HepG2 (cell line): Measurements from ENCODE around the gene AHSP. TPM values are rescaled to one million over a fixed set of nuclear protein-coding genes. Genes with fewer than 3 reads are reported as not detected.
A peak's percentile ranks its signal among the peaks of the same experiment; 100 is the strongest.

ENCODE experiments used
- DBP ChIP-seq: sonication (generic); formaldehyde crosslinking; IDR thresholded peaks from 2 replicates; pipeline ENCODE4 v1.4.0; 2020; ENCODE audit warnings: missing genetic modification reagents; ENCODE audit errors: not compliant biosample characterization
- FUBP1 ChIP-seq: sonication (generic); formaldehyde crosslinking; IDR thresholded peaks from 2 replicates; pipeline ENCODE4 v1.5.1; 2020; ENCODE audit warnings: missing genetic modification reagents, mild to moderate bottlenecking, borderline replicate concordance
- GABPB1 ChIP-seq: IDR thresholded peaks from 2 replicates; pipeline ENCODE4 v1.6.1; 2016; ENCODE audit warnings: mild to moderate bottlenecking, missing genetic modification reagents, moderate library complexity, missing compliant biosample characterization
- GPN1 ChIP-seq: sonication (generic); formaldehyde crosslinking; IDR thresholded peaks from 2 replicates; pipeline ENCODE4 v1.5.1; 2020; ENCODE audit warnings: missing genetic modification reagents, borderline replicate concordance
- MTF2 ChIP-seq: sonication (generic); formaldehyde crosslinking; IDR thresholded peaks from 2 replicates; pipeline ENCODE4 v1.5.0; 2020; ENCODE audit warnings: missing genetic modification reagents, borderline replicate concordance
- TOE1 ChIP-seq: sonication (generic); formaldehyde crosslinking; IDR thresholded peaks from 2 replicates; pipeline ENCODE4 v1.4.0; 2020; ENCODE audit warnings: mild to moderate bottlenecking, missing genetic modification reagents
- polyA plus RNA-seq, 8 experiments: library from polyadenylated mRNA; depleted of rRNA in 3 of 8; stranded (reverse) in 7 of 8; unstranded in 1 of 8; fragments of >200 nt; fragmentation: Illumina TruSeq in 4 of 8; extraction: Trizol in 4 of 8; gene quantifications; 2 replicates each; pipeline versions ENCODE4 v1.2.1 to v1.2.3, GENCODE V29; 2011 to 2016; ENCODE audit warnings: low read depth in 4 of 8, missing spikeins in 1 of 8, mixed read lengths in 1 of 8; ENCODE audit not compliant: insufficient read depth in 1 of 8
- total RNA-seq, 5 experiments: library from RNA; depleted of rRNA; stranded (reverse); fragments of >200 nt; fragmentation: Illumina TruSeq; extraction: Trizol; gene quantifications; 2 replicates each; pipeline ENCODE4 v1.2.3, GENCODE V29; 2016; ENCODE audit warnings: low read depth in 1 of 5
- TF ChIP-seq, protein P1 (sequence below): sonication (generic); formaldehyde crosslinking; IDR thresholded peaks from 2 replicates; pipeline ENCODE4 v1.5.1; 2020; ENCODE audit warnings: mild to moderate bottlenecking, missing genetic modification reagents
- TF ChIP-seq, protein P2 (sequence below): sonication (generic); formaldehyde crosslinking; IDR thresholded peaks from 2 replicates; pipeline ENCODE4 v1.5.1; 2020; ENCODE audit warnings: missing genetic modification reagents, mild to moderate bottlenecking, borderline replicate concordance
- TF ChIP-seq, protein P3 (sequence below): sonication (generic); formaldehyde crosslinking; IDR thresholded peaks from 2 replicates; pipeline ENCODE4 v1.5.1; 2020; ENCODE audit warnings: mild to moderate bottlenecking, missing genetic modification reagents, moderate library complexity
- TF ChIP-seq, protein P4 (sequence below): sonication (generic); formaldehyde crosslinking; IDR thresholded peaks from 2 replicates; pipeline ENCODE4 v1.5.0; 2020; ENCODE audit warnings: mild to moderate bottlenecking, missing genetic modification reagents, moderate library complexity

Gene AHSP
- total and polyA plus RNA-seq, 2 of the 13 experiments (the other 11 are each of a cell fraction or from before 2014, with no cell fraction given), result not detected

DNA sequence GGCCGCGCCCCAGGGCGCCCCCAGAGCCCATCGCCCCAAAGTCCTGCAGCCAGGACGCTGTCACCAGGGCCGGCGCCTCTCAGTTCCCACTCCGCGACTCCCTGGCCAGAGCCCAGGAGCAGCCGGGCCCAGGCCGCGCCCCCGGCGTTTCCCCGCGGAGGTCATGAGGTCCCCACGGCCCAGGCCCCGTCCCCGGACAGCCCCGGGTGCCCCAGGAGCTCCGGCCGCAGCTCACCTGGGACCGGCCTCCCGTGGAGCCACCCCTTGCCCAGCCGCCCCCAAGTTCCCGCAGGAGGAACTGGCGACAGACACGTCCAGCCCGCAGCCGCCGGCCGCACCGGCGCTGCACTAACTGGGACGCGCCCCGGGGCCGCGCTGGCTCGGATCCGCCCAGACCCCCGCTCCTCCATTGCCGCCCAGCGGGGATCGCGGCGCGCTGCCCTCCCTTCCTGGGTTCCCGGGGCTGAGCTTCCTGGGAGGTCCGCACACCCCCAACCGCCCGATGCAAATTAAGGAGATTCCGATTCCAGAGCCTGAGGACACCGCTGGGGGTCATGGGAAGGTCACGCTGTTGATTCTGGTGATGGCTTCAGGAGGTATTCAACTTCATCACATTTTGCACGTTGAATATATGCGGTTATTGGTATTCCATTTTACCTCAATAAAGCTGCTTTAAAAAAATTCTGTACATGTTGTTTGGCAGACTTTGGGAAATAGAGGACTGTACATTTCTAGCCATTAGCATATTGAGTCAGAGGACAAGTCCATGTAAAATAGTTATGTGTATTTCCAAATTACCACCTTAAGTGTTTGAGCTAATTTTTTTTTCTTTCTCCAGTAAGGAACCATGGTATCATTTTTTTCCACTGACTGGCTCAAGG, 9.9 kb downstream of the AHSP start (continued):
- TF ChIP-seq, protein P1, sequence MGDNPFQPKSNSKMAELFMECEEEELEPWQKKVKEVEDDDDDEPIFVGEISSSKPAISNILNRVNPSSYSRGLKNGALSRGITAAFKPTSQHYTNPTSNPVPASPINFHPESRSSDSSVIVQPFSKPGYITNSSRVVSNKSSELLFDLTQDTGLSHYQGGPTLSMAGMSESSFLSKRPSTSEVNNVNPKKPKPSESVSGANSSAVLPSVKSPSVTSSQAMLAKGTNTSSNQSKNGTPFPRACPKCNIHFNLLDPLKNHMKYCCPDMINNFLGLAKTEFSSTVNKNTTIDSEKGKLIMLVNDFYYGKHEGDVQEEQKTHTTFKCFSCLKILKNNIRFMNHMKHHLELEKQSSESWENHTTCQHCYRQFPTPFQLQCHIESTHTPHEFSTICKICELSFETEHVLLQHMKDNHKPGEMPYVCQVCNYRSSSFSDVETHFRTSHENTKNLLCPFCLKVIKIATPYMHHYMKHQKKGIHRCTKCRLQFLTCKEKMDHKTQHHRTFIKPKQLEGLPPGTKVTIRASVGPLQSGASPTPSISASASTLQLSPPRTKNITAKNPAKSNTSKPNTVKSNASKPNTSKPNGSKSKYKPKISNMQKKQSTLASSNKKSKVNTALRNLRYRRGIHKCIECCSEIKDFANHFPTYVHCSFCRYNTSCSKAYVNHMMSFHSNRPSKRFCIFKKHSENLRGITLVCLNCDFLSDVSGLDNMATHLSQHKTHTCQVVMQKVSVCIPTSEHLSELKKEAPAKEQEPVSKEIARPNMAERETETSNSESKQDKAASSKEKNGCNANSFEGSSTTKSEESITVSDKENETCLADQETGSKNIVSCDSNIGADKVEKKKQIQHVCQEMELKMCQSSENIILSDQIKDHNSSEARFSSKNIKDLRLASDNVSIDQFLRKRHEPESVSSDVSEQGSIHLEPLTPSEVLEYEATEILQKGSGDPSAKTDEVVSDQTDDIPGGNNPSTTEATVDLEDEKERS (CRISPR knock-in tag), result no peak
- TF ChIP-seq, protein P2, sequence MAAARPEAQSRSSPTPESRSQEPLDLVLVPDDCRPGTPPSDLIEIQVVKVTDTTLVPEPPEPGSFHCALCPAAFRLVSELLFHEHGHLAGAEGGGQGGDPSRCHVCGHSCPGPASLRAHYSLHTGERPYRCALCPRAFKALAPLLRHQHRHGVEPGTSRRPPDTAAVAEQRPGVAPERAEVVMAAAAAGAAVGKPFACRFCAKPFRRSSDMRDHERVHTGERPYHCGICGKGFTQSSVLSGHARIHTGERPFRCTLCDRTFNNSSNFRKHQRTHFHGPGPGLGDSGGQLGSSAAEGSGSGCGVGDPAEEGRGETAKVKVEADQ (CRISPR knock-in tag), result peak; percentile 32; the same call in 1 of the 2 replicates
- TF ChIP-seq GPN1 (no peak), GABPB1 (peak; percentile 39; the same call in 1 of the 2 replicates), DBP (CRISPR knock-in tag) (no peak), FUBP1 (no peak), MTF2 (CRISPR knock-in tag) (0 out of 2 replicates have a peak, but pooled peaks have one; percentile 24), TOE1 (CRISPR knock-in tag) (no peak)
- TF ChIP-seq, protein P3, sequence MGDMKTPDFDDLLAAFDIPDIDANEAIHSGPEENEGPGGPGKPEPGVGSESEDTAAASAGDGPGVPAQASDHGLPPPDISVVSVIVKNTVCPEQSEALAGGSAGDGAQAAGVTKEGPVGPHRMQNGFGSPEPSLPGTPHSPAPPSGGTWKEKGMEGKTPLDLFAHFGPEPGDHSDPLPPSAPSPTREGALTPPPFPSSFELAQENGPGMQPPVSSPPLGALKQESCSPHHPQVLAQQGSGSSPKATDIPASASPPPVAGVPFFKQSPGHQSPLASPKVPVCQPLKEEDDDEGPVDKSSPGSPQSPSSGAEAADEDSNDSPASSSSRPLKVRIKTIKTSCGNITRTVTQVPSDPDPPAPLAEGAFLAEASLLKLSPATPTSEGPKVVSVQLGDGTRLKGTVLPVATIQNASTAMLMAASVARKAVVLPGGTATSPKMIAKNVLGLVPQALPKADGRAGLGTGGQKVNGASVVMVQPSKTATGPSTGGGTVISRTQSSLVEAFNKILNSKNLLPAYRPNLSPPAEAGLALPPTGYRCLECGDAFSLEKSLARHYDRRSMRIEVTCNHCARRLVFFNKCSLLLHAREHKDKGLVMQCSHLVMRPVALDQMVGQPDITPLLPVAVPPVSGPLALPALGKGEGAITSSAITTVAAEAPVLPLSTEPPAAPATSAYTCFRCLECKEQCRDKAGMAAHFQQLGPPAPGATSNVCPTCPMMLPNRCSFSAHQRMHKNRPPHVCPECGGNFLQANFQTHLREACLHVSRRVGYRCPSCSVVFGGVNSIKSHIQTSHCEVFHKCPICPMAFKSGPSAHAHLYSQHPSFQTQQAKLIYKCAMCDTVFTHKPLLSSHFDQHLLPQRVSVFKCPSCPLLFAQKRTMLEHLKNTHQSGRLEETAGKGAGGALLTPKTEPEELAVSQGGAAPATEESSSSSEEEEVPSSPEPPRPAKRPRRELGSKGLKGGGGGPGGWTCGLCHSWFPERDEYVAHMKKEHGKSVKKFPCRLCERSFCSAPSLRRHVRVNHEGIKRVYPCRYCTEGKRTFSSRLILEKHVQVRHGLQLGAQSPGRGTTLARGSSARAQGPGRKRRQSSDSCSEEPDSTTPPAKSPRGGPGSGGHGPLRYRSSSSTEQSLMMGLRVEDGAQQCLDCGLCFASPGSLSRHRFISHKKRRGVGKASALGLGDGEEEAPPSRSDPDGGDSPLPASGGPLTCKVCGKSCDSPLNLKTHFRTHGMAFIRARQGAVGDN (CRISPR knock-in tag), result peak; percentile 34; the same call in 1 of the 2 replicates
- TF ChIP-seq, protein P4, sequence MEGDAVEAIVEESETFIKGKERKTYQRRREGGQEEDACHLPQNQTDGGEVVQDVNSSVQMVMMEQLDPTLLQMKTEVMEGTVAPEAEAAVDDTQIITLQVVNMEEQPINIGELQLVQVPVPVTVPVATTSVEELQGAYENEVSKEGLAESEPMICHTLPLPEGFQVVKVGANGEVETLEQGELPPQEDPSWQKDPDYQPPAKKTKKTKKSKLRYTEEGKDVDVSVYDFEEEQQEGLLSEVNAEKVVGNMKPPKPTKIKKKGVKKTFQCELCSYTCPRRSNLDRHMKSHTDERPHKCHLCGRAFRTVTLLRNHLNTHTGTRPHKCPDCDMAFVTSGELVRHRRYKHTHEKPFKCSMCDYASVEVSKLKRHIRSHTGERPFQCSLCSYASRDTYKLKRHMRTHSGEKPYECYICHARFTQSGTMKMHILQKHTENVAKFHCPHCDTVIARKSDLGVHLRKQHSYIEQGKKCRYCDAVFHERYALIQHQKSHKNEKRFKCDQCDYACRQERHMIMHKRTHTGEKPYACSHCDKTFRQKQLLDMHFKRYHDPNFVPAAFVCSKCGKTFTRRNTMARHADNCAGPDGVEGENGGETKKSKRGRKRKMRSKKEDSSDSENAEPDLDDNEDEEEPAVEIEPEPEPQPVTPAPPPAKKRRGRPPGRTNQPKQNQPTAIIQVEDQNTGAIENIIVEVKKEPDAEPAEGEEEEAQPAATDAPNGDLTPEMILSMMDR (CRISPR knock-in tag), result peak; percentile 42; the same call in 1 of the 2 replicates
